Measurements from ENCODE around the gene CNTD1.
"Not testable (repeated sequence)": the region's sequence is repeated elsewhere in the genome, so short reads cannot be mapped to it uniquely, and the experiment has no call there.

CNTD1 gene

DNA sequence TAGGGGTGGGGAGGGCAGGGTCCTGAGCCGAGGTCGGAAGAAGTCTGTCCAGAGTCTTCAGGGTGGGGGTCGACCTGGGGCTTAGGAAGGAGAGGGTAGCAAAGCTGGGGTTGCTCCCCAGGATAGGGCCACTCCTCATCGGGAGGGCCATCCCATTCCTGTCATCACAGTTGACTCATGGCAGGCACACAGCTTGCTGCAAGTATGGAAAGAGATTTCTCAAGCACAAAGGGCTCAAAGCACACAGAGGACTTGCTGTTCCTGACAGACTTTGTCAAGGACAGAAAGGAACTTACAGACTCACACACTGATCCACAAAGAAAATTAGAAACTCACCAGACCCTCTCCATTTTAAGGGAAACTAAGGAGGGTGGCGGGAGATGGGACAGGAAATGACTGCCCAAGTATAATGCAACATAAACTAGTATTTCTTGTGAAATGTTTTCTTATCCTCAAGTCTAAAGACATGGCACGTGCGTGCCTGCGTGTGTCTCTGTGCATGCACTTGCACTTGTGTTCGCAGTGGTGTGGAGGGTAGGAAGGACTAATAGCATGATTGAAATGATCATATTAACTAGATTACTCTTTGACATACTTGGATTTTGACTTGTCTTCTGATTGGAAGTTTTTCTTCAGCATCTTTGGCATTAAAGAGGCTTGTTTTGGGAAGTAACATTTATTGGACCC is 48.1 kb downstream of the CNTD1 start:
- no peak for DNase-seq

DNA sequence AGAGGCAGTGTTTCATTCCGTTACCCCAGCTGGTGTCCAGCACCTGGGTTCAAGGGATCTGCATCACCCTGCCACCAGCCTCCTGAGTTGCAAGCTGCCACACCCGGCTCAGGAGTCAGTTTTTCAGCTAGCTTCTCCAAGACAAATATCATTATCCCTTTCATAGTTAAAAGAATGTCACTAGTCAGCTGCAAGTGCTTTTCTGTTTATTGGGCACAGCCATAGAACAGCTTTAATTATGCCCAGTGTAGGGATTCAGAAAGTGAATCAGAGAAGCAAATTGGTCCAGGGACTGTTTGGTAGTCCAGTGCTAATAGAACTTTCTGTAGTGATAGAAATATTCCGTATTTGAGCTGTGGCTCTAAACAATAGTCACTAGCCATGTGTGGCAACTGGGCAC is 49.4 kb downstream of the CNTD1 start:
- DNase-seq = no peak

DNA sequence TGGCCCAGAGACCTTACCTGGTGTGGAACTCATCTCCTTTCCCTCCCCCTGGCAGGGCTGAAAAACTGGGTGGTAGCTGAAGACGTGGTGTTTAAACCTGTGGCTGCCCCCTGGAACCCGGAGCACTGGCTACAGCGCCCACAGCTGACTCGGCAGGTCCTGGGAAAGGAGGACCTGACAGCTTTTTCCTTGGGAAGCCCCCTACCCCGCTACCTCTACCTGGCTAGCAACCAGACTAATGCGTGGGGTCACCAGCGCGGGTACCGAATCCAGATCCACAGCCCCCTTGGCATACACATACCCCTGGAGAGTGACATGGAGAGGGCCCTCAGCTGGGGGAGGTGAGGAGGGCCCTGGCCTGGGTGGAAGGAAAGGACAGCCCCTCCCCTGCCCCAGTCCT is 50.4 kb downstream of the CNTD1 start:
- no peak for DNase-seq

- no peak for DNase-seq
Measured at GRCh38 chr17:42849451-42850181, 51.0 kb downstream of the CNTD1 start.

DNA sequence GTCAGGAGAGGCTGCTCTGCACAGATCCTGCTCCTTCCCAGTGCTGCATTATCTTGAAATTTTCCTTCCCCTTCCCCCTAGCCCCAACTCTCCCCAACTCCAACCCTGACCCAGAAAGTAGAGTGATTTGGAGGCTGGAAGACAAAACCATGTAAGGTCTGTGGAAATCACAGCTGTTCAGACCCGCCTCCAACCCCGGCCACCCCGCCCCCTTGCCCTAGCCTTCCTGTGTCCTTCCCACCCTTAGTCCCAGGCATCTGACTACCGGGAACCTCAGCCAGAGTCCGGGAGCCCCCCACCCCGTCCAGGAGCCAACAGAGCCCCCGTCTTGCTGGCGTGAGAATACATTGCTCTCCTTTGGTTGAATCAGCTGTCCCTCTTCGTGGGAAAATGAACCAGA is 52.3 kb downstream of the CNTD1 start, which contains the start of gene AOC3:
Gene AOC3, plus strand, starts transcription at position 246 of the 400 bp plus-strand sequence. Its CDS starts 145 bp downstream, at position 391.
- no peak for DNase-seq

DNA sequence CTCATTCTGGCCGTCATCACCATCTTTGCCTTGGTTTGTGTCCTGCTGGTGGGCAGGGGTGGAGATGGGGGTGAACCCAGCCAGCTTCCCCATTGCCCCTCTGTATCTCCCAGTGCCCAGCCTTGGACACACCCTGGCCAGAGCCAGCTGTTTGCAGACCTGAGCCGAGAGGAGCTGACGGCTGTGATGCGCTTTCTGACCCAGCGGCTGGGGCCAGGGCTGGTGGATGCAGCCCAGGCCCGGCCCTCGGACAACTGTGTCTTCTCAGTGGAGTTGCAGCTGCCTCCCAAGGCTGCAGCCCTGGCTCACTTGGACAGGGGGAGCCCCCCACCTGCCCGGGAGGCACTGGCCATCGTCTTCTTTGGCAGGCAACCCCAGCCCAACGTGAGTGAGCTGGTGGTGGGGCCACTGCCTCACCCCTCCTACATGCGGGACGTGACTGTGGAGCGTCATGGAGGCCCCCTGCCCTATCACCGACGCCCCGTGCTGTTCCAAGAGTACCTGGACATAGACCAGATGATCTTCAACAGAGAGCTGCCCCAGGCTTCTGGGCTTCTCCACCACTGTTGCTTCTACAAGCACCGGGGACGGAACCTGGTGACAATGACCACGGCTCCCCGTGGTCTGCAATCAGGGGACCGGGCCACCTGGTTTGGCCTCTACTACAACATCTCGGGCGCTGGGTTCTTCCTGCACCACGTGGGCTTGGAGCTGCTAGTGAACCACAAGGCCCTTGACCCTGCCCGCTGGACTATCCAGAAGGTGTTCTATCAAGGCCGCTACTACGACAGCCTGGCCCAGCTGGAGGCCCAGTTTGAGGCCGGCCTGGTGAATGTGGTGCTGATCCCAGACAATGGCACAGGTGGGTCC is 52.9 kb downstream of the CNTD1 start:
- not testable (repeated sequence) for DNase-seq

DNA sequence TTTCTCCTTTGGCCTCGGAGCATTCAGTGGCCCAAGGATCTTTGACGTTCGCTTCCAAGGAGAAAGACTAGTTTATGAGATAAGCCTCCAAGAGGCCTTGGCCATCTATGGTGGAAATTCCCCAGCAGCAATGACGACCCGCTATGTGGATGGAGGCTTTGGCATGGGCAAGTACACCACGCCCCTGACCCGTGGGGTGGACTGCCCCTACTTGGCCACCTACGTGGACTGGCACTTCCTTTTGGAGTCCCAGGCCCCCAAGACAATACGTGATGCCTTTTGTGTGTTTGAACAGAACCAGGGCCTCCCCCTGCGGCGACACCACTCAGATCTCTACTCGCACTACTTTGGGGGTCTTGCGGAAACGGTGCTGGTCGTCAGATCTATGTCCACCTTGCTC is 53.7 kb downstream of the CNTD1 start:
- DNase-seq = no peak

- no peak for DNase-seq
Measured at GRCh38 chr17:42853004-42853403, 54.3 kb downstream of the CNTD1 start.

DNA sequence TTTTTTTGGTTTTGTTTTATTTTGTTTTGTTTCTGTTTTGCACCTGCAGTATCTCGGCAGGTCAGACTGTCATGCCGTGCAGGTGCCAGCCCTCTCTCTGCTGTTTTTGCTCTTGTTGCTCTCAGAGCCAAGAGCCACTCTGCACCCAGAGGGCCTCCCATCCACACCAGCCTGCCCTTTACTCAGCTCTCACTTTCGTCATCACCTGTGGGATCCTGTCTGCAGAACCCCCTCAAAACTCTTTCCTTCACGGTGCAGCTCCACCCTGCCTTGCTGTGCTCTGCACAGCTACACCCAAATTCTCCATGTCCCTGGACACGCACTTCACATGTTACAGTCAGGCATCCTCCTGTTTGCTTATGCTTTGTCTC is 54.9 kb downstream of the CNTD1 start:
- no peak for DNase-seq

DNA sequence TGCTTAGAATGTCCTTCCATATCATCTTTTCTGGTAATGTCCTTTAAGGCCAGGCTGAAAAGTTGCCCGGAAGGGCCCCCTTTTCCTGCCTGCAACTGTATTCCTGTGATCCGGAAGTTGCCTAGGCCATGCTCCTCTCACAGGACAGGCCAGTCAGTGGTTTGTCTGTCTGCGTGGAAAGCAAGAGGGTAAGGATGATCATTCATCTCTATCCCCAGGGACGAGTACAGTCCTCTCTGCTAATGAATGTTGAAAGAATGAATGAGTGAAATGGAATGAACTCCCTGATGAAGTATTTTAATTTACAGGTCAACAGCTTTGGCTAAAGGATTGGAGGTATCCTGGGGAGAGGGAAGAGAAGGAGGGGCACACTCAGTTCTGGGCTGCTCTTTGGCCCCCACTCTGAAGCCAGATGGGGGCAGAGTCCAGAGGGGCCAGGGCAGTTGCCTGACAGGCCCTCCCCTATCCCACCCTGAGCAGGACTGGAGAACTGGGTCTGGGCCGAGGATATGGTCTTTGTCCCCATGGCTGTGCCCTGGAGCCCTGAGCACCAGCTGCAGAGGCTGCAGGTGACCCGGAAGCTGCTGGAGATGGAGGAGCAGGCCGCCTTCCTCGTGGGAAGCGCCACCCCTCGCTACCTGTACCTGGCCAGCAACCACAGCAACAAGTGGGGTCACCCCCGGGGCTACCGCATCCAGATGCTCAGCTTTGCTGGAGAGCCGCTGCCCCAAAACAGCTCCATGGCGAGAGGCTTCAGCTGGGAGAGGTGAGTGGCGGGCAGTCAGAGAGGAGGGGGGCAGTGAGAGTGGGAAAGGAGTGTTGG is 55.5 kb downstream of the CNTD1 start:
- DNase-seq = no peak

DNA sequence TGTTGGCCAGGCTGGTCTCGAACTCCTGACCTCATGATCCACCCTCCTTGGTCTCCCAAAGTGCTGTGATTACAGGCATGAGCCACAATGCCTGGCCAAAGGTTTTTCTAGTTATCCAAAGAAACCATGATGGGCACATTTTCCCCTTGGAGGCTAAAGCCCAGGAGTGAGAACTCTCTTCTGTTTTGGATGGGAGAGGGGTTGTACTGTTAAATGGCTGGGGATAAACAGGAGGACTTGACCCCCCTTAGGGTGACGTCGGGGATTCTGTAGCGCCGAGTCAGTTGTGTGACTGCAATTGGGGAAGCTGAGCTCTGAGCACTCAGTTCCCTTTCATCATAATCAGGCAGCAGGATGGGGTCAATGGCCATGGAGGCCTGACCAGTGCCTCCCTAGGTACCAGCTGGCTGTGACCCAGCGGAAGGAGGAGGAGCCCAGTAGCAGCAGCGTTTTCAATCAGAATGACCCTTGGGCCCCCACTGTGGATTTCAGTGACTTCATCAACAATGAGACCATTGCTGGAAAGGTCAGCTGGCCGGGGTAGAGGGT is 56.5 kb downstream of the CNTD1 start:
- no peak for DNase-seq

DNA sequence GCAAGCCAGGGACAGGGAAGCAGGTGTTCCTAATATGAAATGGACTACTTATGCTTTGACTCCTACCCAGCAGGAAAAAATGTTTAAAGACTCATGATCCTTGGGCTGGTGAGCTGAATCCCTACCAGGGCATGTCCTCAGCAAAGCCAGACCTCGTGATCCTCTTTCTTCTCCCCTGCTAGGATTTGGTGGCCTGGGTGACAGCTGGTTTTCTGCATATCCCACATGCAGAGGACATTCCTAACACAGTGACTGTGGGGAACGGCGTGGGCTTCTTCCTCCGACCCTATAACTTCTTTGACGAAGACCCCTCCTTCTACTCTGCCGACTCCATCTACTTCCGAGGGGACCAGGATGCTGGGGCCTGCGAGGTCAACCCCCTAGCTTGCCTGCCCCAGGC is 57.4 kb downstream of the CNTD1 start:
- not testable (repeated sequence) for DNase-seq

DNA sequence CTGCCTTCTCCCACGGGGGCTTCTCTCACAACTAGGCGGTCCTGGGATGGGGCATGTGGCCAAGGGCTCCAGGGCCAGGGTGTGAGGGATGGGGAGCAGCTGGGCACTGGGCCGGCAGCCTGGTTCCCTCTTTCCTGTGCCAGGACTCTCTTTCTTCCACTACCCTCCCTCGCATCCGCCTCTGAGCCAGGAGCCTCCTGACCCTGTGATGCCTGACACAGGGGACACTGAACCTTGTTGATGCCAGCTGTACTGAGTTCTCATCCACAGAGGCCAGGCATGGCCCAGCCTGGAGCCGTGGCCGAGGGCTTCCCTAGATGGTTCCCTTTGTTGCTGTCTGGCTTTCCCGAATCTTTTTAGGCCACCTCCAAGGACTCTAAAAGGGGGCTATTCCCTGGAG is 57.9 kb downstream of the CNTD1 start:
- not testable (repeated sequence) for DNase-seq

- no peak for DNase-seq
Measured at GRCh38 chr17:42857389-42857788, 58.7 kb downstream of the CNTD1 start.

All from DMS153 (cell line).